NCI-H748 (cell line): Measurements from ENCODE around the gene AKAP13.

Experiments used
- DNase-seq: peaks from one replicate; lab custom pipeline; 2025; ENCODE audit not compliant: unreplicated experiment; lab: John Stamatoyannopoulos, UW

The AKAP13 gene

DNA sequence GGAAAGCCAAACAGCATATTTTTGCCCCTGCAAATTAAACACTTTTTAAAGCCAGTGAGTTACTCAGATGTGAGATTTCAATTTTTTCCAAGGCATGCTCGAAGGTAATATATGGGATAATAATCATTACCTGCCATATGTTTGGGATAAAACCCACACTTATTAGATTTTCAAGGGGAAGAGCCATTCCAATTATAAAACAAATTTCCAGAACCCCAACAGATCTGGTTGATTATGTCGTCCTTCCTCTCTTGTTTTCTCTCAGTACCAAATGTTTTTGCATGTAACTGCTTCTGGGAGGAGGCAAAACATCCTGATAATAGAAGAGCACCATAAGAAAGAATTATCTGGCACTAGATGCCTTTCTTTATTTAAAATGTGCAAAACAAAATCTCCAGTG is 115.1 kb downstream of the AKAP13 start:
- no peak for DNase-seq

DNA sequence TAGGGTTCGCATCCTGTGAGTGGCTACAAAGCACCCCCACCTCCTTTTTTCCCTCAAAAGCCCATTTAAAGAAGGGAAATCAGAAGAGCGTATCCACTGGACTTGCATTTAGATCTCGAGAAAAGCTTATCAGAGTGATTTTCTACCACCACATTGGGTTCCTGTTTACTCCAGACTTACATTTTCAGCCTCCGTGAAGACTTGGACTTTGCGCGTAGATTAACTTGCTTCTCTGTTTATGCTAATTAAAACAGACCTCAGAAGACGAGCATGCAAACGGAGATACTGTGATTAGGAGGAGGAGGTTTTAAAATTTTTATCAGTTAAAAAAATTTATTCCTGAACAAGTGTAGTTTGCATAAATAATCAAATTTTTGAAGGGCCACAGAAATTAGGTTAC is 115.7 kb downstream of the AKAP13 start:
- DNase-seq = no peak

DNA sequence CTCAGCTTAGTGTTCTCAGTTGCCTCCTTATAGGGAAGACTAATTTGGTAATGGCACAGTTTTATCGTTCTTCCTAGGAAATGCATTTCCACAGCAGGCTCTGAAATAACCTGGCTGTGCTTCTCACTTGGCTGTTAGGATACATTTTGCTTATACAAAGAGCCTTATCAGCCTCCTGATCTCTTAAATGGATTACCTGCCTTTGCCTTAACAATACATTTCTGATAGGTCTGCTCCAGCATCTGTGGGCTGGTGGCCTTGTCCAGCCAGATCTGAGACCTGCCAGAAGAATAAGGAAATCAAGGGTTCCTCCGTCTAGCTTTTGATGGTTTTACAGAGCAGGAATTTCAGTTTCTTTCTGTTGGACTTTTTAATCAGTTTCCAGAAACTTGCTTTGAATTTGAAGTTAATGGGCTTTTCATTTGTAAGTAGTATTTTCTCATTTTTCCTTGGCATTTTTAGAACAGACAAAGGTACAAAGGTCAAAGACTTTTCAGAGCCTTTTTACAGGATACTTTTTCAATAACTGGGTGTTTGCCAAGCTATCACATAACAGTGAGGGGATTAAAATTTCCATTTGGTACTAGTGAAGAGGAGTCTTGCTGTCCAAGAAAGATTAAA is 116.3 kb downstream of the AKAP13 start:
- DNase-seq = no peak

DNA sequence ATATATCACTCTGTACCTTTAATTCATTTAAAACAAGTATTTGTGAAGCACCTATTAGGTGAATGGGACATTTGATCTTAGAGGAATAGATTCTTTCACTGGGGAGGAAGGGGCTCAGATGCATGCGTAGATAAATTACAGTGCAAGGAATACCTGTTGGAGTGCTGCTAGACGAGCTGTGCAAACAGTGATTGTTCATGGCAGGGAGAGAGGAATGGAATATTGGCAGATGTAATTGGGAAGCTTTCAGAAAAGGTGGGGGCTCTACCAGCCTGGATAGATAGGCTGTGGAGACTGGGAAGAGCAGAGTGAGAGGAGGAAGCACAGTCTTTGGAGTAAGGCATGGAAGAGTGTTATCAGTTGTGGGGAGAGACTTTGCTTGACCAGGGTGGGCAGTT is 116.8 kb downstream of the AKAP13 start:
- no peak for DNase-seq

DNA sequence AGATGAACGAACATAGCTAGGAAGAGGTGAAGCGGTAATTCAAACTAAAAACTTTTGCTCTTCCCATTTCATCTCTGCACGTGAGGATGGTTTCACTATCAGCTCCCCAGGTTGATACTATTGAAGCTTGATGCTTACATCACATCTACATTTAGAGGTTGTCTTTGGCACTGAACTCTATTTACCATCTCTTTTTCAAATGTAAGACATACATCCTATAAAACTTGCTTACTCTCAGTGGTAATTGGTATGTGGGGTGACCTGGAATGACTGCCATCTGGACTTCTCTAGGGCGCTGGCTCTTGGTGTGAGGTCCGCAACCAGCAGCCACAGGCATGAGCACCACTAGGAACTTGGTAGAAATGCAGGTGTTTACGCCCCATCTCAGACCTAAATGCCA is 118.1 kb downstream of the AKAP13 start:
- DNase-seq = no peak

DNA sequence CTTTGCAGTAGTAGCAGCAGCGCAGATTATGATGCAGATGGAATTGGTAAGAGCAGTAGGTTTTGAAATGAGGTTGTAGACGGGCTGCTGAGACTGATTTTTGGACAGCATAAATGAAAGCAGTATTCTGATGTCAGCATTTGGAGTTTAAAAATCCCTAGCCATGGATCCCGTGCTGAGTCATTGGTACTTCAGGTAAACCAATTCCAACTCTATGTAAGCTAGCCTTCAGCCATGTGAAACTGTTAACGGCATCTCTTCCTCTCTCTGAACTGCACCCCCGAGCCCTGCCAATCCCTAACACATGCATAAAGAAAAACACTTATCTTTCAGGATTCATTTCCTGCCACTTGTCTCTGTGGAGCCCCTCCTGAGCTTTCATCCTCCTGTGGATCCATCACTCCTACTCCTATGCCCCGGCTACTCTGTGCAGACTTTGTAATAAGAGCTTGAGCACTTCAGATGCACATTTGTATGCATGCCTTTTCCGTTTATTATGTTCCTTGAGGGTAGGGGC is 119.0 kb downstream of the AKAP13 start:
- DNase-seq = peak; percentile 15

DNA sequence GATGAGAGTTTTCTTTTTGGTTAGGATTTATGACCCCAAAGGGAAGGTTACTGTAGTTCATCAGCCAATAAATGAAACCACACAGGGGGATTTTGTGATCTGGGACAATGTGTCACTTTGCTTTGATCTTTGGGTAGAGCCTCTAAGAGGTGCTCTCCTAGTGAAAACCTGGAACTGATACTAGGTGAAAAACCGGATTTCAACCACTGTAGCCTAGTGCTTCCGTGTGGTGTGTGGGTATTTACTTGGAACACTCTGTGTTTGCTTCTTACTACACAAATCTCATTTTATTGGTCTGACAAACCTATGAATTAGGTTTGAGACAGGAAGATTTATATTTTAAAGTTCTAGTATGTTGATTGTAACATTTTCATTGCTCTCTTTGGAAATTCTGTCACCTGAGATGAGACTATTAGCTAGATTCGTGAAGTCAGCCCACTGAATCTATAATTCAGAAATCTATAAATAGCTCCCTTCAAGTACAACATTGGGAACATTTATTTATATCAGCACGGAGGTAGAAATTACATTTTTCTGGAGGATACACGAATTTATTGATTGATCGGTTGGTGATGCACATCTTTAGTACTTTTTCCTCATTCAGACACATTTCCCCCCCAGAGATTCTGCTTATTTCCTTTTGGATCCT is 119.8 kb downstream of the AKAP13 start:
- no peak for DNase-seq

DNA sequence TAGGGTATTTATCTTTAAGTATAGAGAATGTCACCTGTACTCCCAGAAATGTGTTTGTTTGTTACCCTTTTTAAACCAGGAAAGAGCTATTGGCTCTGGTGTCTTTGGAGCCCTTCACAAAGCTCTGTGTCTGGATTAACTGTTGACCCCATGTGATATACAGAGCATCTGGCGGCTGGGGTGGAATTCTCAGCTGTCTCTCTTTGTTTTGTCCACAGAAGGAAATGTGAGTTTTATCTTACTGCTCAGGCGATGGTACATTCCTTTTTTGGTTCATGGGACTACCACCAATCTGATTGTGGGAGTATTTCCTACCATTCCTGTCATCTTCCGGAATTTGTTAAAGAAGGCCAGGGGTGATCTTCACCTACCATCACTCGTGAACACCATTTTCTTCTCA is 120.3 kb downstream of the AKAP13 start:
- no peak for DNase-seq

DNA sequence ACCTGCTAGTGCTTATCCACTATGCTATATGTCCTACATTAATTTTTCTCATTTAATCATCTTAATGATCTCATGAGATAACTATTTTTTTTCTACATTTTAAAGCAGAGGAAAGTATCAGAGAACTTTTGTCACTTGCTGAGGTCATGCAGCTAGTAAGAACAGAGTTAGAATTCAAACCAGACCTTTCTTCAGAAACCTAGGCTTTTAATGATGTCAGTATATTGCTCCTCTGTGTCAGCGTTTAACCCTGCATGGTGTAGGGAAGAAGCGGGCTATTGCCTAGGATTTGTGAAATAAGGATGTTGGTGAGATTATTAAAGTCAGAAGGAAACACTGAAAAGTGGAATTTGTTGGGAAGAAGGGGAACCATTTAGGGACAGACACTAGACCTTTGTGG is 121.2 kb downstream of the AKAP13 start:
- no peak for DNase-seq

DNA sequence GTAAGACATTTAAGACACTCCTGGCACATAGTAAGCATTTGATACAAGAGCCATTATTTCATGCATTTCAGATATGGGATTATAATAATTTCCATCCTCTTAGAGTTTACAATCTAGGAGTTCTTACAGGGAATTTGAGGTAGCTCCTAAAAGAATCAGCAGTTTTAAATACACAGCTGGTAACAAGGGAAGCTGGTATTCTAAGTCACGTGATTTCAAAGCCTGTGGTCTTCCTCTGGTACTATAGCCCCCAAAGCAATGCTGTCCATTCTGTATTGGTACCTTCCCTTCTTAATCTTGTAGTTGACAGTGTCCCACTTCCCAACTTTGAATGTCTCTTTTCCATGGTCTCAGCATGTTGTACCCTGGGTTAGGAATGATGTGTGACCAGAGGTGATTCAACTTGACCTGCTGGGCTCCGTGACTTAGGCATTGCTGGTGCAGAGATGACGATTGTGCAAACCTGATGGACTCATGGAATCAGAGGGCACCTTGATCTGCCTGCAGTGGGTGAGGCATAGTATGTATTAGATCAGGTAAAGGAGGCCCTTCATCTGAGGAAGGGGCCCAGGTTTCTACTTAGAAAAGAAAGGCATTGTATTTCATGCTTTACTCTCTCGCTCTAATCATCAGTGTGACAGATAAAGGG is 122.9 kb downstream of the AKAP13 start:
- no peak for DNase-seq

DNA sequence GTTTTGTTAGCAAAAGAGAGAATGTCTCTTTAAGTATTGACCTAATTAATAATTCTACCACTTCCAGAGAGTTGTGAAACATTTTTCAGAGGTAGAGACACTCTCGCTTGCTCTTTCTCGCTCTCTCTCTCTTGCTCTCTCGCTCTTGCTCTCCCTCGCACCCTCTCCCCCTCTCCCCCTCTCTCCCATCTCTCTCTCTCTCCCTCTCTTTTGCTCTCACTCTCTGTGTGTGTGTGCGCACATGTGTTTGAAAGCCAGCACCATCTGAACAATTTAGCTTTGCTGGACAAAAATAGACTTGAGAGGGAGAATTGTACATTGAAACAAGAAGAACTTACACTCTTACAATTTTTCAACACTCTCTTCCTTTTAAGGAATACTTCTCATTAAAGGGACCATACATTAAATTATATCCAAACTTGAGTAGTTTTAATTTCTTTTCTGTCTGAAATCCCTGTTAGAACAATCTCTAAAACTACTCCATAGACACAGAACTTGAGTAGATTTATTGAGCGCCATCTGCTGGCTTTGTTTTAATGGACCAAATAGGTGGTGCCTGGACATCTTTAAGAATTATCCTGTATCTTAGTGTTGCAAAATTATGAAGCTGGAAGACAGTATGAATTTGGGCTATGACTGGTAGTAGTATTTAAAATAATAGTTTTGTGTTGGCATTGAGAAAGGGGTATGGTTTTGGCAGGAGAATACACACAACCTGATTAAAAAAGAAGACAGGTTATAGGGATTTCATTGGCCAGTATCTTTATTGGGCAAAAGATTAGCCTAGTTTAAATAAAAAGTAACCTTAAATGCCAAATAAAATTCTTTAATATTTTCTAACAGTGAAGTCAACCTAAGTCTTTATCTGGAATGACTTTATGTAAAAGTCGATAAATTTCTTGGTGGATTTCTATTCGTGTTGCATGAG is 124.6 kb downstream of the AKAP13 start:
- peak; percentile 45 for DNase-seq

DNA sequence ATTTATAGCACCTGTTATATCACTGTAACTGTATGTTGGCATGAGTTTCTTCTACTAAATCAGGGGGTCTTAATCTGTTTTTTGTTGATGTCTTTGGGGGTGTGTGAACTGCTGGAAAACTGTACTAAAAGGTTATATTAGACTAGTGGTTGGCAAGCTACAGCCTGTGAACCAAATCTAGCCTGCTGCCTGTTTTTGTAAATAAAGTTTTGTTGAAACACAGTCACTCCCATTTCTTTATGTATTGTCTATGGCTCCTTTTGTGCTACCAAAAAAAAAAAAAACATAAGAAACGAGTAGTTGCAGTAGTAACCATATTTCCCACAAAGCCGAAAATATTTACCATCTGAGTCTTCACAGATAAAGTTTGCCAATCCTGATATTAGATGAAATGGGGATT is 126.7 kb downstream of the AKAP13 start:
- DNase-seq = no peak

DNA sequence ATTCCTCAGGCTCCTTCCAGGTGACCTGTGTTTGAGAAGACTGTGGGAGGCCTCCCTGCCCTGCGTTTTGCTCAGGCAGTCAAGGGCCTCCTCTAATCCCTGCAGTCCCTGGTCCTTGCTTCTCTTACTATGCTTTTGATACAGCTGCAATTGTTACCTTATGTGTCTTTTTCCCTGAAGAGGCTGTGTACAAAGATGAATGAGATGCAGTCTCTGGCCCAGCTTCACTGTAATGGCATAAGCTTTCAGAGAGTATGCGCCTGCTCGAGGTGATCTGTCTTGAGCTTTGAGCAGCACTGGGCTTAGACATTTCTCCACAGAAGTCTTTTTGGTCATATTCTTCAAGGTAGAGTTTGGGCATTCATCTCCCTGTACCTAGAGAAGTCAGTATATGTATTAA is 129.6 kb downstream of the AKAP13 start:
- no peak for DNase-seq

DNA sequence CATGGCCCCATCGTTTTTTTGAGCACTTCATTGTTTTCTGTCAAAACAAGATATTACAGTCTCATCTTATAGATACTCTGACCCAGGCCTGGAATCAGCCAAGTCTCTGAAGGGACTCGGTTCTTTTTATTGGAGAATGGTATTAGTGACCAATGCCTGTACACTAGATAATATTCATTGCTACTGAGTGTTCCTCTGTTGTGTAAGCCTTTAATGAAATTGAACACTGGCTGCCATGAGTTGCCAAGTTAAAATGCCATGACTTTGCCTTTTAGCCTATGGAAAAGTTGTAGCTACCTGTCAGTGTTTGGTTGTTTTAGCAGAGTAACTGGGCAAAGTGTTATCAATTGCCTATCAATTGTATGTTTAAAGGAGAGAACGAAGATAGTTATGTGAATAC is 134.0 kb downstream of the AKAP13 start:
- DNase-seq = no peak

DNA sequence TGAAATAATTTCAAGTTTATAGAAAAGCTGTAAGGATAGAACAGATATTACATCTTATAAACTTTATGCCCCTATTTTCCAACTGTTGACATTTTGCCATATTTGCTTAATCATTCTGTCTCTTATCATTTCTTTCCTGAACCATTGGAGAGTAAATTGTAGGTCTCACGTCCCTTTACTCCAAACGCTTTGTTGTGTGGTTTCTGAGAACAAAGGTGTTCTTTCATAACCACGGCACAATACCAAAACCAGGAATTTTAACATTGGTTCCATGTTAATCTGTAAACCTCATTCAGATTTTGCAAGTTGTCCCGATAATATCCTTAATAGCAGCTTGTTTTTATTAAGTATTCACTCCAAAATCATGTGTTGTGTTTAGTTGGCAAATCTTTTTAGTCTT is 134.8 kb downstream of the AKAP13 start:
- peak; percentile 5 for DNase-seq

DNA sequence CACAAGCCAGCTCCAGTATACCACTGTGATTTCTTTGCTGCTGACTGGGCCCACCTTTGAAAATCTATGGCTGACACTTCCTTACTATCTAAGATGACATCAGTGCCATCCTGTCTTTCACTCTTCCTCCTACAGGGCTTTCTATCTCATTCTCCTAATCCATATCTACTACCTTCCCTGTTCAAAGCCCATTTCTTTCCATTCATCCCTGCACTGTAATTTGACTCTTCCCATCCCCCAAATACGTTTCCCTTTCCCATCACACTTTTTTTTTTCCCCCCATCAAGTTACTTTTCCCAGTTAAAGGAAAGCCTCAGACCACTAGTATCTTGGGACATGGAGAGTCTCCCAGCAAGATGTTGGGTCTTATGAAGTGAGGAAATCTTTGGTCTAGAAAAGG is 136.7 kb downstream of the AKAP13 start:
- no peak for DNase-seq

DNA sequence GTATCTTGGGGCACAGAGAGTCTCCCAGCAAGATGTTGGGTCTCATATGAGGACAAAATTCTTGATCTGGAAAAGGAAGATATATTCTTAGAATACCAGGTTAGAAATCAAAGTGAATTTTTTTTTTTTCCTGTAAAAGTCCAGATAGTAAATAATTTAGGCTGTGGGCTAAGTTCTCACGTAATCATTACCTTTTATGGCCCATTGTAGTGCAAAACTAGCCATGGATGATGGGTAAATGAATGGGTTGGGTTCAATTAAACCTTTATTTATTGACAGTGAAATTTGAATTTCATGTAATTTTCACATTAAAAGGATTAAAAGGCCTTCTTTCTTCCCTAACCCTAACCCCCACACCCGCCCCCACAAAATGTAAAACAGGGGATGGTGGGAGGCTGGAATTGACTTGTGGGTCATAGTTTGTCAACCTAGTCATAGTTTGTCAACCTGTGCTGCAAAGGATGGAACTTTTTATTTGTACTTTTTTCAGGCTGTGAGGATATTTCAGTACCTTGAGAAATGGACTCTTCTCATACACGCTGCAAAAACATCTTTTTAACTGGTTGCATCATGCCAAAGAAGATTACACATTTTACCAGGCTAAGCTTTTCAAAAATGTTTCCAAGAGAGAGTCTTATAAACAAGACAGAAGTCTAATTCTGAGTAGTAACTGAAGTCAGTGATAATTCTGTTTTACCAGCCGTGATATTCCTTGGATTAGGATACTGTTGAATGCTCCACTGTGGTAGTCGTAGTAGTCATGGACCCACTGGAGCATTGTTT is 138.8 kb downstream of the AKAP13 start:
- no peak for DNase-seq

DNA sequence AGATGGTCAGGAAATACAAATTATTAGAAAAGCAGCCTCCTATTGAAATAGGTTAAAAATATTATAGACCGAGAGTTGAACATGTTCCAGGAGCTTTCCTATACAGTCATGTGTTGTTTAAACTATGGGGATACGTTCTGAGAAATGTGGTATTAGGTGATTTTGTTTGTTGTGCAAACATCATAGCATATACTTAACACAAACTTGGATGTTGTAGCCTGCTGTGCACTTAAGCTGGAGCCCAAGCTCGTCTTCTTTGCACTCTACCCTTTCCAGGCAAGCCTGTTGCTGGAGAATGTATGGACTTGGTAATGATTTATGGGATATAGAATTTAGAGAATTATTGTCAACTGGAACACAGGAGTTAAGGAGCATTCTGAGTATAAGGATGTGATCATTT is 140.2 kb downstream of the AKAP13 start:
- DNase-seq = no peak

DNA sequence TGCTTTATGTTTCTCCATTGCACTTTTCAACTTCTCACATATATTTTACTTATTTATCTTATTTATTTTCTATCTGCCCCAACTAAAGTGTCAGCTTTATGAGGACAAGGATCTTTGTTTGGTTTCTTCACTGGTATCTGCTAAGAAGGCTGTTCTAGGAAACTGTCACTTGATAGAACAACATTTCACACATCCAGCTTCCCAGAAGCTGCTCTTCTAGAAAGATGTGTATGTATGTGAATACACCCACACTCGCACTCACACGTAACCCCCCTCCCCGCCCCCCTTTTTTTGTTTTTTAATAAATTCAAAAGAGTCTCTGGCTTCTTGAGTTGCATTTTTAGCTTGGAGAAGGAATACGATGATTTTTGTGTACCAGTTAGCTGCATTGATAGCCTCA is 143.1 kb downstream of the AKAP13 start:
- no peak for DNase-seq

DNA sequence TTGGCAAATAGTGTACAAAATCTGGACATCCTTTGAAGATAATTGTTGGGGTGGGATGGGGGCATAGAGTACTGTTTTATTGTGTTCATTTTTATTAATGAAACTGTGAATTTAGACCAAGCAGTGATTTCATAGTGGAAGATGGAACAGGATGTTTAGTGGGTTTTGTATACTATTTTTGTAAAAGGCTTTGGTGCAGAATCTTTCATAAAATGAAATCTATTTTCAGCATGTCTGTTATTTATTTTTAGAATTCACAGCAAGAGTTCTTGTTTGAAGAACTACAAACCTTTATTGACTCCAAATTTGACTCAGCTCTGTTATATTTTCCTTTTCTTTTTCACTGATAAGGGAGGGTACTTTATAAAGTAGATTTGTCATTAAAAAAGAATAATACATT is 145.4 kb downstream of the AKAP13 start:
- no peak for DNase-seq

DNA sequence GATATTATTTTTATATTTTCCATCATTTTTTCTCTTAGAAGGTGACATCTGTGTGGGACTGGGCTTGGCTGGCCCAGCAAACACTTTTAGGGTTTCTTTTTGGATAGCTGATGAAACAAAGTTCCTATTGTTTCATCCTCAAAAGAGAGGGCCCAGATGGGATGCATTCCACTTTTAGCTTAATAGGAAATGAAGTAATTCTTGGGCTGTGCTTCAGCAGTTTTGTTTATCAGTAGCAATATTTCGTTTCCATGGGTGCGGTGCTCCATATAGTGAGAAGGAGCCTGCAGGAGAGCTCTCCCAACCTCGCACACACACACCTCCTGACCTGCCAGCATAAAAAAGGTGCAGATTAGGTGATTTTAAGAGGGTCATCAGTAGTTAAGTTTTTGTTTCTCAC is 147.5 kb downstream of the AKAP13 start:
- DNase-seq = peak; percentile 27
